Measurements from ENCODE around the gene SMARCB1. TPM values are rescaled to one million over a fixed set of nuclear protein-coding genes. Genes with fewer than 3 reads are reported as not detected.

SMARCB1 gene
- total and polyA plus RNA-seq, 2 donors (not counting 1 experiment from before 2014, with no cell fraction given): 20.5 to 86.4 TPM

GRCh38 chr22:23763579-23763945 lies 23.2 kb upstream of the SMARCB1 start:
- H3K27me3 ChIP-seq (ENCODE audit: control insufficient read depth, insufficient read depth, low read length): no peaks in the 10 kb centered on the region
- H3K36me3 ChIP-seq (ENCODE audit: control insufficient read depth, insufficient read depth, low read length): no peaks in the 10 kb centered on the region
- H3K9me3 ChIP-seq (ENCODE audit: control insufficient read depth, insufficient read depth, low read depth, low read length): no peaks in the 10 kb centered on the region
- peak overlapping the region in 2 of 4 experiments; percentile 9 to 35 for H3K4me3 ChIP-seq (replicated peaks in 1 of 4; ENCODE audit: control extremely low read depth in 1 of 4, insufficient read depth in 1 of 4, low read depth in 3 of 4, low read length in 4 of 4)
- H3K79me2 ChIP-seq (ENCODE audit: control insufficient read depth, insufficient read depth, low read length): no peaks in the 10 kb centered on the region
- H4K20me1 ChIP-seq (ENCODE audit: control insufficient read depth, extremely low read depth, insufficient read depth, low read length): no peaks in the 10 kb centered on the region
- H2AFZ ChIP-seq (ENCODE audit: low read length): peak overlapping the region; percentile 41
- H3K27ac ChIP-seq (ENCODE audit: insufficient read depth, low read length): no peak overlapping the region
- no peak for DNase-seq (ENCODE audit: low read depth in 2 of 2)
- no peaks in the 10 kb centered on the region for H3K4me1 ChIP-seq (ENCODE audit: control insufficient read depth, extremely low read depth, insufficient read depth, low read length)
- H3K9ac ChIP-seq (ENCODE audit: insufficient read depth, low read length): no peak overlapping the region
- TF ChIP-seq CTCF (conservative IDR thresholded peaks at IDR 0.05 in 1 of 2, IDR thresholded peaks at IDR 0.05 in 1 of 2; ENCODE audit: low read depth in 1 of 2, low read length in 2 of 2) (no peak), EZH2 (IDR thresholded peaks at IDR 0.05; ENCODE audit: low read length, missing control alignments) (no peak)
- peak overlapping the region; percentile 13 for H3K4me2 ChIP-seq (ENCODE audit: extremely low read depth, insufficient read depth, low read length)

GRCh38 chr22:23763954-23764353 lies 22.8 kb upstream of the SMARCB1 start:
- Histone ChIP-seq H3K4me2 (ENCODE audit: extremely low read depth, insufficient read depth, low read length) (peak overlapping the region; percentile 0), H3K4me3 (replicated peaks in 1 of 4; ENCODE audit: control extremely low read depth in 1 of 4, insufficient read depth in 1 of 4, low read depth in 3 of 4, low read length in 4 of 4) (no peak overlapping the region), H3K79me2 (ENCODE audit: control insufficient read depth, insufficient read depth, low read length) (no peaks in the 10 kb centered on the region), H3K9me3 (ENCODE audit: control insufficient read depth, insufficient read depth, low read depth, low read length) (no peaks in the 10 kb centered on the region), H2AFZ (ENCODE audit: low read length) (no peak overlapping the region), H3K36me3 (ENCODE audit: control insufficient read depth, insufficient read depth, low read length) (no peaks in the 10 kb centered on the region), H3K27ac (ENCODE audit: insufficient read depth, low read length) (no peak overlapping the region), H3K4me1 (ENCODE audit: control insufficient read depth, extremely low read depth, insufficient read depth, low read length) (no peaks in the 10 kb centered on the region), H3K27me3 (ENCODE audit: control insufficient read depth, insufficient read depth, low read length) (no peaks in the 10 kb centered on the region), H3K9ac (ENCODE audit: insufficient read depth, low read length) (no peak overlapping the region), H4K20me1 (ENCODE audit: control insufficient read depth, extremely low read depth, insufficient read depth, low read length) (no peaks in the 10 kb centered on the region)
- TF ChIP-seq CTCF (conservative IDR thresholded peaks at IDR 0.05 in 1 of 2, IDR thresholded peaks at IDR 0.05 in 1 of 2; ENCODE audit: low read depth in 1 of 2, low read length in 2 of 2): no peak
- no peak for TF ChIP-seq EZH2 (IDR thresholded peaks at IDR 0.05; ENCODE audit: low read length, missing control alignments)
- DNase-seq (ENCODE audit: low read depth in 2 of 2): no peak

GRCh38 chr22:23764899-23765881 lies 21.6 kb upstream of the SMARCB1 start:
- TF ChIP-seq EZH2 (IDR thresholded peaks at IDR 0.05; ENCODE audit: low read length, missing control alignments) (no peak), CTCF (conservative IDR thresholded peaks at IDR 0.05 in 1 of 2, IDR thresholded peaks at IDR 0.05 in 1 of 2; ENCODE audit: low read depth in 1 of 2, low read length in 2 of 2) (no peak)
- no peaks in the 10 kb centered on the region for H3K79me2 ChIP-seq (ENCODE audit: control insufficient read depth, insufficient read depth, low read length)
- H3K27me3 ChIP-seq (ENCODE audit: control insufficient read depth, insufficient read depth, low read length): no peaks in the 10 kb centered on the region
- H3K4me2 ChIP-seq (ENCODE audit: extremely low read depth, insufficient read depth, low read length): no peak overlapping the region
- H3K27ac ChIP-seq (ENCODE audit: insufficient read depth, low read length): no peak overlapping the region
- no peaks in the 10 kb centered on the region for H3K4me1 ChIP-seq (ENCODE audit: control insufficient read depth, extremely low read depth, insufficient read depth, low read length)
- no peaks in the 10 kb centered on the region for H4K20me1 ChIP-seq (ENCODE audit: control insufficient read depth, extremely low read depth, insufficient read depth, low read length)
- H3K4me3 ChIP-seq (replicated peaks in 1 of 4; ENCODE audit: control extremely low read depth in 1 of 4, insufficient read depth in 1 of 4, low read depth in 3 of 4, low read length in 4 of 4): no peak overlapping the region
- H2AFZ ChIP-seq (ENCODE audit: low read length): no peak overlapping the region
- H3K9me3 ChIP-seq (ENCODE audit: control insufficient read depth, insufficient read depth, low read depth, low read length): no peaks in the 10 kb centered on the region
- no peak overlapping the region for H3K9ac ChIP-seq (ENCODE audit: insufficient read depth, low read length)
- DNase-seq (ENCODE audit: low read depth in 2 of 2): no peak
- no peaks in the 10 kb centered on the region for H3K36me3 ChIP-seq (ENCODE audit: control insufficient read depth, insufficient read depth, low read length)

Measured in fibroblast of lung (primary cell).